HG03558 (cell line): ENCODE results near the gene UNC79.
"Not testable (repeated sequence)": the region's sequence is repeated elsewhere in the genome, so short reads cannot be mapped to it uniquely, and the experiment has no call there.

Source experiments
- ATAC-seq: cut with Tn5 transposase; IDR thresholded peaks from one replicate; pipeline ENCODE4 v1.9.1; 2021; ENCODE audit warnings: moderate number of reproducible peaks; ENCODE audit not compliant: unreplicated experiment; ENCODE audit errors: extremely low read depth

UNC79 gene

DNA sequence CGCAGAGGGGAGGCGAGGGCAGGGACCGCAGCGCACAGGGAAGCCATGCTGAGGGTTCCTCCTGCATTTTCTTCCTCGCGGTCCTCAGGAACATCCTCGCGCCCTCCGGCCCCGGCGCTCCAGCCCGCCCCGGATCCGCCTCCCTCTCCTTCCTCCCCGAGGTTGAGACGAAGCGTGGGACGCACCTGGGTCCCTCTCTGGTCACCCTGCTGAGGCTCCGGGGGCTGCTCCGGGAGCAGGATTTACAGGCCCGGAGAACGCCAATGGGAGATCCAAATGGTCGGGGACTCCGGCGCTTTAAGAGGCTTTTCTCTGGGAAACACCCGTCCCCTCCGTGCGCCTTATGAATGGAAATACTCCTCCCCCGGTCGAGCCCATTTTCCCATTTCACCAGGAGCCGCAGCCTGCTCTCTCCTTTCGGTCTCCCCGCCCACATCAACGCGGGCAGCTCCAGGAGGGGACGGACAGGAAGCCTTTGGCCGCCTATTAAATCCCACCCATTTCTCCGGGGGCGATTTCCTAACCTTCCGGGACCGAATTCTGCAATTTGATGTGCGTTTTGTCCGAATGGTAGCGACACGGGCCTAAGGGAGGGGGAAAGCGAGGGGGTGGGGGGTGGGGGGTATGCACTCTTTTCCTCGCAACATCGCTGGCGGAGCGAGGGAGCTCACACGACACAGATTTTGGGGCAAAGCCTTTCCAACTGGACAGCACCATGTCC is at the start of gene UNC79:
Gene UNC79 (plus strand): TSS at position 625 of the 721 bp plus-strand sequence. CDS start 91 bp downstream, at position 716.
- no peak for ATAC-seq

GRCh38 chr14:93381644-93382043 is 49.1 kb upstream of the UNC79 start:
- ATAC-seq: peak; percentile 68

- ATAC-seq: not testable (repeated sequence)
These were observed 46.5 kb upstream of the UNC79 start for GRCh38 chr14:93384256-93384655.

DNA sequence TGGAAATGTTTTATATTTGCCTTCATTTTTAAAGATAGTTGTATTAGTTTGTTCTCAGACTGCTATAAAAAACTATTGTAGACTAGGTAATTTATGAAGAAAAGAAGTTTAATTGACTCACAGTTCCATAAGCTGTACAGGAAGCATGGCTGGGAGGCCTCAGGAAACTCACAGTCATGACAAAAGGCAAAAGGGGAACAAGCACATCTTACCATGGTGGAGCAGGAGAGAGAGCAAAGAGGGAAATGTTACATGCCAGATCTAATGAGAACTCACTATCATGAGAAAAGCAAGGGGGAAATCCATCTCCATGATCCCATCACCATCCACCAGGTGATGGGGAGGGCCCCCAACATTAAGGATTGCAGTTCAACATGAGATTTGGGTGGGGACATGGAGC is 35.5 kb upstream of the UNC79 start:
- ATAC-seq: no peak

DNA sequence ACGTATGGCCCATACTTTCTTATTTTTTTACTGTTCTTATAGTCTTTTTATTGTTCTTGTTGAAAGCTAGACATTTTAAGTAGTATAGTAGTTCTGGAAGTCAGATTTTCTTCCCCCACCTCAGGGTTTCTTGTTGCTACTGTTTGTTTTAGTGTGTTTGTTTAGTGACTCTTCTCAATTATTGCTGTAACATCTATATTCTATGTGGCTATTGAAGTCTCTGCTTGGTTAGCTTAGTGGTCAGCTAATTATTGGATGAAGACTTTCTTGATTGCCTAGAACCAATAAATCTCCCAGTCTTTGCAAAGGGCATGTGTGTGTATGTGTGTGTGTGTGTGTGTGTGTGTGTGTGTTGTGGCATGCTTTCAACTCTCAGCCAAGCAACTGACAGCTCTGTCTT is 34.3 kb upstream of the UNC79 start:
- ATAC-seq: no peak

- no peak for ATAC-seq
These were observed 32.2 kb upstream of the UNC79 start for GRCh38 chr14:93398491-93398890.

- ATAC-seq: no peak
These were observed 27.8 kb upstream of the UNC79 start for GRCh38 chr14:93402951-93403350.

DNA sequence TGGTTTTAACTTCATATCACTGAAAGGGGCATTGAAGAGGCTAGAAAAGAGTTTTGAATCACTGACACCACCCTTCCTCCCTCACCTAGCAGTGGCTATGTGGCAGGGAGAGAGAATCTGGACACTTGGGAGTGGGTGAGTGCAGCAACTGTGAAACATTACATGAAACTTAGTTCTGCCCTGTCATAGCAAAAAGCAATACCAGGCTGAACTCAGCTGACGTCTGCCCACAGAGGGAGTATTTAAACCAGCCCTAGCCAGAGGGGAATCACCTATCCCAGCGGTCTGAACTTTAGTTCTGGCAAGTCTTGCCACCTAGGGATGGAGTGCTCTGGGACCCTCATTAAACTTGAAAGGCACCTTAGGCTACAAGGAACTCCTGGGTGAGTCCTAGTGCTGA is 20.7 kb upstream of the UNC79 start:
- no peak for ATAC-seq

GRCh38 chr14:93410893-93411292 is 19.8 kb upstream of the UNC79 start:
- no peak for ATAC-seq

- not testable (repeated sequence) for ATAC-seq
These were observed 5.6 kb upstream of the UNC79 start for GRCh38 chr14:93425136-93425535.

DNA sequence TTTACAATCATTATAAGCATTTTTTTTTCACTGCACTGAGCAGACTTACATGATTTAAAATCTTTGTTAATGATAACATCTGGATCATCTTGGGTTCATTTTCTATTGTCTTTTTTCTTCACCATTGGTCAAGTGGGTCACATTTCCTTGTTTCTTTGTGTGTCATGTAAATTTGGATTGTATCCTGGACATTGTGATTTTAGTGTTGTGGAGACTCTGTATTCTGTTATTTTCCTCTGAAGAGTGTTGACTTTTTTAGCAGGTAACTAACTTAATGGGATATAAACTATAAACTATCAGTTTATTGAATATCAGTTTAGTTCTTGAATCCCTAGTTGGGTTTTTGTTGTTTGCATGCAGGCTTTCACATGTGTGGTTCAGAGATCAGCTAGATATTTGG is 4.0 kb upstream of the UNC79 start:
- ATAC-seq: no peak

DNA sequence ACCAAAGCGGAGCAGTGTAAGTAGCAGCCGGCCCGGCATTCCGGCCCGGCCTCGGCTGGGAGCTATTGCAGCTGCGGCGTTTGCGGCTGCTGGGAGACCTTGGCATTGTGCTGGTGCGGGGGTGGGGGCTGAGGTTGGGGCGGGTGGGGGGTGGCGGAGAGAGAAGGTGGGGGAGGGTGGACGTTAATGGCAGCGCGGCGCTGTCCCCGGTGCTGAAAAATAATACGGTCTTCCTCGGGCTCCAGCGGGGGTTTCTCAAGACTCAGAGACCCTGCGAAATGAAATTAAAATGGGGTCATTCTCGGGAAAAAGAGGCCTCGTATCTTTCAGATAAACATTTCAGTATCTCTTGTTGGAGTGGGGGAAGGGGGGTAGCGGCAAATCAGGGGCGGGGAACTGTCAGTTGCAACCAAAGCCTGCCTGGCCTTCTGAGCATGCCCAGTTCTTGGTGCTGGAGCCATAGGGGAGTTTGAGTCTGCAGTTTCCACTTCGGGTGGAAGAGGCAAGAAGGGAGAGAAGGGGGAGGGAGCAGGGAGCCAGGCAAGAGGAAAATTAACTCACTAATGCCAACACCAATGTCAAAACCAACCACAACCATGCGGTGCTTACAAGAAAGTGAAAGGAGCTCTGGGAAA is 414 bp downstream of the UNC79 start:
- ATAC-seq: no peak

DNA sequence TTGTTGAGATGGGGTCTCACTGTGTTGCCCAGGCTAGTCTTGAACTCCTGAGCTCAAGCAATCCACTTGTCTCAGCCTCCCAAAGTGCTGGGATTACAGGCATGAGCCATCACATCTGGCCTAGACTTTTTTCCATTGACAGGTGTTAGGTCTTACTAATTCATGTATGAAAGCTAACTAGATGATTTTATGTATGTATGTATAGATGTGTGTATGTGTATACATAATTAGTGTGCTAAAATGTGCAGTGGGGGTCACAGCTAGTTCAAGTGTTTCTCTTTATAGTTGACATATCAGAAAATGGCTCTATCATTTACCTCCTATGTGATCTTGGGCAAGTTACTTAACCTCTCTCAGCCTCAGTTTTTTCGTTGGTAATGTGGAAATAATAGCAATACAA is 23.5 kb downstream of the UNC79 start:
- ATAC-seq: no peak

- ATAC-seq: no peak
These were observed 25.6 kb downstream of the UNC79 start for GRCh38 chr14:93456356-93456755.

DNA sequence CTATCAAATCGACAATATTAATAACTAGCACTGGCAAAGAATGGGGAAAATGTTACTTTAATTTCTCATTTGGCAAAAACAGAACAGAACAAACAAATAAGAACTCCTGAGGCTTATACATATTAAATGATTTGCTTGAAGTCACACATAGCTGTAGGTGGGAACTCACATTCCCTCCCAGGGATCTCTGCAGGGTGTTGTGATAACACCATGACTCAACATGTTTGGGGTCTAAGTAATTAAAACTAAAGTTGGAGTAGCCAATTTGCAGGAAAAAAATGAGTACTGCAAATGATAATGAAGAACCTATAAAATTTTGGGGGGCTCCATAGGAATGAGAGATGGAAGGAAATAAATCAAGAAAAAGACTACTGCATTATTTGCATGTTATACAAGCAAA is 27.5 kb downstream of the UNC79 start:
- ATAC-seq: no peak

DNA sequence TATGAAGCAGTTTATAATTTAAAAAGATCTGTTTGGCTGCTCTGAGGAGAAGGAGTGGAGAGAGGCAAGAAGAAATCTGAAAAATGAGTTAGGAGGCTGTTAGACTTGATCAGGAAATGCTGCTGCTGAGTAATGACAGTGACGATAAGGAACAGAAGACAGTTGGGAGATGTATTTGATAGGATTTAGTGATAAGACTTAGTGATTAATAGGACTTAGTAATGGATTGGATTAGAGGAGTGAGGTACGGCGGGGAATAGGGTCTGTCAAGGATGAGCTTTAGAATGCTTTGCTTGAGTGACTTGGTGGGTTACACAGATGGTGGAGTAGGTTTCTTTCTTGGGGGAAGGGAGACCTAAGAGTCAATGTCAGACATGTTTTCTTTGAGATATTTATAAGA is 31.7 kb downstream of the UNC79 start:
- ATAC-seq: no peak

GRCh38 chr14:93464271-93464670 is 33.5 kb downstream of the UNC79 start:
- ATAC-seq: no peak

DNA sequence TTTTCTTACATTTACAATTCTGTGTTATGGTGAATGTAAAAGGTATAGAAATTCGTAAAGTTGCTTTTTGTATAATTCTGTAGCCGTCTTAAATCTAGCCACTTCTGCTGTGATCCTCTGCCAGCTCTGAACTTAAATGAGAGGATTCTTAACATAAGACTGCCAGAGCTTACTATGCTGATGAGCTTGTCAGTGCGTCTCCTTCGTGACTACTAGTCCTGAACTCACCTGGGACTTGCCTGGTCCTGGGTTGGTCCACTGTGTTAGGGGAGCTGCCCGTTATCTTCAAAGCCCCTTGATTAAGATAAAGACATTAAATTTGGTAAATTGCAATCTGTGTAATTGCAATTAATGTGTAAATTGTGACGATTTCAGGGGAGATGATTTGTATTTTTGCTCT is 44.7 kb downstream of the UNC79 start:
- no peak for ATAC-seq

DNA sequence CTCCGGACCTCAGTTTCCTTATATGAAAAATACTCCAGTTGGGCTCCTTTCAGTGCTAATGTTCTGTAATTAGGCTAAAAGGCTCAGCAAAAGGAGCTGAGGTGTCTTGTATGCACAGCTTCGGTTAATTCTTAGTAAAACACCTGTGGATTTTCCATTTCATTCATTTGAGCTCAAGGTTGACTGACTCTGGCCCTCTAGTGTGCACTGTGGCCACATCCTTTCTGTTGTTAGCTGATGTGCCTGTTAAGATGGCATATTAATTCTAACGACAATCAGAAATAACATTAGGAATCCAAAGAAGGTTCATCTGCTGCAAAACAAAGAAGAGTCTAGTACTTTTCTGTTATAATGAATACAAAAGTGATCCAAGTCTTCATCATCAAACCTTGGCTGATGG is 45.6 kb downstream of the UNC79 start:
- ATAC-seq: no peak

DNA sequence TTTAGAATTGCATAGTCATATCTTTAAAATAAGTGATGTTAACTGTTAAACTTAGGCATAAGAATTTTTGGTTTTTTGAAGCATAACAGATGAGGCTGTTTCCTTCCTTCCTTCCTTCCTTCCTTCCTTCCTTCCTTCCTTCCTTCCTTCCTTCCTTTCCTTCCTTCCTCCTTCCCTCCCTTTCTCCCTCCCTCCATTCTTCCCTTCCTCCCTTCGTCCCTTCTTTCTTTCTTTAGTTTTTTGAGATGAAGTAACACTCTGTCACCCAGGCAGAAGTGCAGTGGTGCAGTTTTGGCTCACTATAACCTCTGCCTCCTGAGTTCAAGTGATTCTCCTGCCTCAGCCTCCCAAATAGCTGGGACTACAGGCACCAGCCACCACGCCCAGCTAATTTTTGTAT is 48.3 kb downstream of the UNC79 start:
- not testable (repeated sequence) for ATAC-seq

DNA sequence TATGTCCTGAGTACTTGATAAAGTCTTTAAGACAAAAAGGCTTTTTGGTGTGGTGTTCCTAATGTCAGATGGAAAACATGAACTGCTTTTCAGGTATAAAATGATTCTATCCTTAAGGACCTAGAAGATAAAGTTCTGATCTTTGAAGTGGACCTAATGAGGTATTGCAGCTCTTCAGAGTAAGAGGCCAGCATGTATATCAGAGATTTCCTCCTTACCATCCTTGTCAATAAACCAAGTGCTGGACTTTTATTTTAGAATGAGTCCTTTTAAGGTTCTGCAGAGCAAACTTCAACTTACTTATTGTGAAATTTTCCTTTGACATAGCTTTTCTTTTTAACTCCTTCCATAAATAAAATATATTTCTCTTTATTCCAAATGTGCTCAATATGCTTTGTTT is 50.1 kb downstream of the UNC79 start:
- no peak for ATAC-seq

DNA sequence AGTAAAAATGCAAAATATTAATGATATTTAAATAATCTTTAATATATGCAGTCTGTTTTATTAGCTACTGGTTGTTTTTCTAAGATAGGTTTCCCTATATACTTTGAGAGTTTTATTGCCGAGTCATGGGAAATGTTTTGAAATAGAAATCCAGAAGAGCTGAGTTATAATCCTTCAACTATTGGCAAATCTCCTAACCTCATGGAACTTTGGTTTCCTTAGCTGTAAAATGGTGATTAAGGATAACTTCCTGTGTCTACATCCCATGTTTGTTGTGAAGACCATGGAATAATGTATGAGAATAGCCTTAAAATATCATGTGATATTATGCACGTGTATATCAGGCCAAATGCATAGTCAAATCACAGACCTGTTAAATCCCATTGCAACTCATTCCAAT is 51.0 kb downstream of the UNC79 start:
- no peak for ATAC-seq
